ENCODE measurements around the gene POR. TPM values are rescaled to one million over a fixed set of nuclear protein-coding genes. Genes with fewer than 3 reads are reported as not detected.

Gene POR
- total RNA-seq, 1 experiment from 2014 or later: 205 TPM

- intact Hi-C loops (cut with micrococcal nuclease; ENCODE audit: unreplicated experiment): no loop called here
- Histone ChIP-seq H4K20me1 (ENCODE audit: insufficient read depth) (no peaks in the 10 kb centered on the region), H3K4me3 (no peak overlapping the region), H3K27ac (peak overlapping the region; percentile 83), H3F3A (ENCODE audit: insufficient read depth, low read depth) (peaks cover 39% of the 10 kb centered on the region), H3K9me3 (ENCODE audit: insufficient read depth, low read depth) (peaks cover 5% of the 10 kb centered on the region; the same call in 1 of the 2 replicates), H3K79me2 (ENCODE audit: low read depth) (peaks cover 43% of the 10 kb centered on the region), H3K4me1 (replicated peaks; ENCODE audit: insufficient read depth) (peaks cover 36% of the 10 kb centered on the region), H2AFZ (no peak overlapping the region), H3K36me3 (ENCODE audit: low read depth) (peaks cover 4% of the 10 kb centered on the region; the same call in 1 of the 2 replicates), H3K9me2 (ENCODE audit: insufficient read depth) (no peaks in the 10 kb centered on the region), H3K4me2 (peak overlapping the region; percentile 62), H3K27me3 (ENCODE audit: insufficient read depth, low read depth) (no peaks in the 10 kb centered on the region)
- no peak for TF ChIP-seq EZH2 (IDR thresholded peaks at IDR 0.05; ENCODE audit: low read depth)
- TF ChIP-seq, protein P1, sequence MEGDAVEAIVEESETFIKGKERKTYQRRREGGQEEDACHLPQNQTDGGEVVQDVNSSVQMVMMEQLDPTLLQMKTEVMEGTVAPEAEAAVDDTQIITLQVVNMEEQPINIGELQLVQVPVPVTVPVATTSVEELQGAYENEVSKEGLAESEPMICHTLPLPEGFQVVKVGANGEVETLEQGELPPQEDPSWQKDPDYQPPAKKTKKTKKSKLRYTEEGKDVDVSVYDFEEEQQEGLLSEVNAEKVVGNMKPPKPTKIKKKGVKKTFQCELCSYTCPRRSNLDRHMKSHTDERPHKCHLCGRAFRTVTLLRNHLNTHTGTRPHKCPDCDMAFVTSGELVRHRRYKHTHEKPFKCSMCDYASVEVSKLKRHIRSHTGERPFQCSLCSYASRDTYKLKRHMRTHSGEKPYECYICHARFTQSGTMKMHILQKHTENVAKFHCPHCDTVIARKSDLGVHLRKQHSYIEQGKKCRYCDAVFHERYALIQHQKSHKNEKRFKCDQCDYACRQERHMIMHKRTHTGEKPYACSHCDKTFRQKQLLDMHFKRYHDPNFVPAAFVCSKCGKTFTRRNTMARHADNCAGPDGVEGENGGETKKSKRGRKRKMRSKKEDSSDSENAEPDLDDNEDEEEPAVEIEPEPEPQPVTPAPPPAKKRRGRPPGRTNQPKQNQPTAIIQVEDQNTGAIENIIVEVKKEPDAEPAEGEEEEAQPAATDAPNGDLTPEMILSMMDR (conservative IDR thresholded peaks at IDR 0.05): no peak
- ChIA-PET POLR2A (ENCODE audit: unreplicated experiment) (no interaction called here), CTCF (no interaction called here)
- no TSS peak for BruUV-seq (replicated peaks)
- DNase-seq: no peak
Observed at GRCh38 chr7:75944507-75944906, 29.6 kb downstream of the POR start.

DNA sequence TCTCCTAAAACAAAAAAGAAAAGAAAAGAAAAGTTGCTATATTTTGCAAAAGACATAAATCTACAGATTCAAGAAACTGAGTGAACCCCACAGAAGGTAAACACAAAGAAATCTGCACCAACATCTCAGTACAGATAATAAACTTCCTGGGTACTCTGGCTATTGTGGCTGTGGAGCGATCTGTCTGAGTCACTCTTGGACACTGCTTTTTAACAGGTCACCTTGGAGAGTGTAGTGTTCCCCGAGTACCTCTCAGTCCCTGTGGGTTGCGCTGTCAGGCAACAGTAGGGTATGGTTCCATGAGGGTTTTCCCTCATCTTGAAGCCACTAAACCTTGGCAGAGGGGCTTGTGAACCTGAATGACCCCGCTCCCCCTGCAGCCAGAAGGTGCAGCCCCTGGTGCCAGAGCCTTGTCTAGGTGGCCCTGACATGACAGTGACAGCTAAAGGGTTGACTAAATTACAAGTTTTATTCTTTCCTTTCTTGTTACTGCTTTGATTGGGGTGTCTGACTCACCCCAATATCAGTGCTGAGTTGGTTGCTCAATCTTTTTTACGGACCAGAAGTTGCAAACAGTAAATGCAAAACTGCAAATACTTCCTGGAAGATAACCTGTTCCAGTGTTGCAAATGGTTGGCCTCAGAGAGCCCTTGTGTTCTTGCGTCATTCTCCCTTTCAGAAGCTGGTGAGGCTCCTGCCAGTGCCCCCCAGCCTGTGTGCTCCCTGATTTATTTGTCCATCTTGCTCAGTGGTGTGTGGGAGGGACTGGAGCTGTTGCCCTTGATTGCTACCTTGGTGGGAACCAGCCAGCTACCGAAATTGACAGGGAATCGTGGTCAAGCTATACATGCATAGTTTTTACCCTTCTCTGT, 30.6 kb downstream of the POR start:
- Histone ChIP-seq H3K9me2 (ENCODE audit: insufficient read depth) (no peaks in the 10 kb centered on the region), H3F3A (ENCODE audit: insufficient read depth, low read depth) (peaks cover 42% of the 10 kb centered on the region), H4K20me1 (ENCODE audit: insufficient read depth) (no peaks in the 10 kb centered on the region), H2AFZ (no peak overlapping the region), H3K4me2 (peak overlapping the region; percentile 62), H3K79me2 (ENCODE audit: low read depth) (peaks cover 36% of the 10 kb centered on the region), H3K36me3 (ENCODE audit: low read depth) (peaks cover 4% of the 10 kb centered on the region; the same call in 1 of the 2 replicates), H3K4me1 (replicated peaks; ENCODE audit: insufficient read depth) (peaks cover 39% of the 10 kb centered on the region), H3K27me3 (ENCODE audit: insufficient read depth, low read depth) (no peaks in the 10 kb centered on the region), H3K4me3 (no peak overlapping the region), H3K9me3 (ENCODE audit: insufficient read depth, low read depth) (peaks cover 5% of the 10 kb centered on the region; the same call in 1 of the 2 replicates), H3K27ac (peak overlapping the region; percentile 83)
- CTCF ChIA-PET: interaction anchor here (0.5 to 1.2 kb wide), 3 partner anchors 12 to 30 kb away, joined by 3 to 16 read pairs (median 3); no protein-coding TSS in a partner anchor
- POLR2A ChIA-PET (ENCODE audit: unreplicated experiment): interaction anchor here (0.8 kb wide), 1 partner anchor 1581 kb away, joined by 7 read pairs; no protein-coding TSS in a partner anchor
- DNase-seq: peak; percentile 50 to 92
- intact Hi-C loops (cut with micrococcal nuclease; ENCODE audit: unreplicated experiment): no loop called here
- no TSS peak for BruUV-seq (replicated peaks)
- no peak for TF ChIP-seq EZH2 (IDR thresholded peaks at IDR 0.05; ENCODE audit: low read depth)
- TF ChIP-seq, protein P1 (conservative IDR thresholded peaks at IDR 0.05): no peak; the same call in 1 of the 2 replicates

DNA sequence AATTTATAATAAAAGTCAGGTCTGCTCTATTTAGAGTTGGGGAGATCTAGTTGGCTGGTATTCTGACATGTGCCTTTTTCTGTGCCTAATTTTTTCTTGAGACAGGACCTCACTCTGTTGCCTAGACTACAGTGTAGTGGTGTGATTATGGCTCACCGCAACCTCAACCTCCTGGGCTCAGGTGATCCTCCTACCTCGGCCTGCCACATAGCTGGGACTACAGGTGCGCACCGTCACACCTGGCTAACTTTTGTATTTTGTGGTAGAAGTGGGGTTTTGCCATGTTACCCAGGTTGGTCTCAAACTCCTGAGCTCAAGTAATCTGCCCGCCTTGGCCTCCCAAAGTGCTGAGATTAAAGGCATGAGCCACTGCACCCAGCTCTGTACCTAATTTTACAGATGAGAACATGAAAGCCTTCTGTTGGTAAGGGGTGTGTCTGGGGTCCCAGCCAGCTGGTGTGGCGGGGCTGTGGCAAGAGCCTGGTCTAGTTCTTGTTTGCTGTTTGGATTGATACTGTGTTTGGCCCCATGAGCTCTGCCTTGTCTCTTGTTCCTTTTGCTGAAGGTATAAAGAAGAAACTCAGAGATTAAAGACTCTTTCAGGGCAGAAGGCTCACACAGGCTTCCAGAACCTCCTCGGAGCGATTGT, 31.4 kb downstream of the POR start:
- DNase-seq: no peak
- H3K4me2 ChIP-seq: peak overlapping the region; percentile 62
- no TSS peak for BruUV-seq (replicated peaks)
- H3K27me3 ChIP-seq (ENCODE audit: insufficient read depth, low read depth): no peaks in the 10 kb centered on the region
- H3K36me3 ChIP-seq (ENCODE audit: low read depth): peaks cover 4% of the 10 kb centered on the region; the same call in 1 of the 2 replicates
- no peaks in the 10 kb centered on the region for H4K20me1 ChIP-seq (ENCODE audit: insufficient read depth)
- intact Hi-C loops (cut with micrococcal nuclease; ENCODE audit: unreplicated experiment): no loop called here
- H3K79me2 ChIP-seq (ENCODE audit: low read depth): peaks cover 33% of the 10 kb centered on the region
- peaks cover 5% of the 10 kb centered on the region; the same call in 1 of the 2 replicates for H3K9me3 ChIP-seq (ENCODE audit: insufficient read depth, low read depth)
- ChIA-PET POLR2A (ENCODE audit: unreplicated experiment) (interaction anchor here (0.8 kb wide), 1 partner anchor 1580 kb away, joined by 7 read pairs; no protein-coding TSS in a partner anchor), CTCF (interaction anchor here (0.6 to 1.2 kb wide), 3 partner anchors 11 to 31 kb away, joined by 3 to 4 read pairs (median 3); no protein-coding TSS in a partner anchor)
- H2AFZ ChIP-seq: no peak overlapping the region
- H3K4me3 ChIP-seq: no peak overlapping the region
- peaks cover 50% of the 10 kb centered on the region for H3F3A ChIP-seq (ENCODE audit: insufficient read depth, low read depth)
- peak overlapping the region; percentile 83 for H3K27ac ChIP-seq
- peaks cover 47% of the 10 kb centered on the region for H3K4me1 ChIP-seq (replicated peaks; ENCODE audit: insufficient read depth)
- no peaks in the 10 kb centered on the region for H3K9me2 ChIP-seq (ENCODE audit: insufficient read depth)
- TF ChIP-seq EZH2 (IDR thresholded peaks at IDR 0.05; ENCODE audit: low read depth): no peak
- TF ChIP-seq, protein P1 (conservative IDR thresholded peaks at IDR 0.05): no peak

Measured in PC-9 (cell line).